NT2/D1 (cell line): ENCODE measurements around the gene SNRNP200.

Experiments
- SUZ12 ChIP-seq: IDR thresholded peaks from 2 replicates; pipeline ENCODE4 v1.6.1; 2011; ENCODE audit not compliant: insufficient read length, insufficient read depth; ENCODE audit errors: extremely low read depth
- YY1 ChIP-seq: IDR thresholded peaks from 2 replicates; pipeline ENCODE4 v1.6.1; 2011; ENCODE audit not compliant: insufficient read length, insufficient read depth
- ZNF274 ChIP-seq: IDR thresholded peaks from 2 replicates; pipeline ENCODE4 v1.6.1; 2011; ENCODE audit warnings: mild to moderate bottlenecking, low read depth, low read length

DNA sequence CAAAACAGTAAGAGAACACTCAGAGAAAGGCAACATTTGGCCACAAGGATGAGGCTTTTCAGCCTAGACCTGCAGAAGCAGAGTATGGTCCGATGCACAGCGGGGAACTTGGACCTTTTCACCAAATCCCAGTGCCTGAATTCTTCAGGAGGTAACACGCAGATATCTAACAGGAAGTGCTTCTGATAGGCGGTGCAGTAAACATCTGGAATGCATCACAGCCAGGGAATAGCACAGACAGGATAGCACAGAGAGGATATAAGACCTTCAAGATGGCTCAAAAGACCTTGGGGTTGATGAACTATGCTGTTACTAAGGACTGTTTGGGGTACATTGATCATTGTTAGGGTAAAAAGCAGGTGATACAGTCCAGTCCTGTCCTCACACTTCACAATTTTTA lies 41.3 kb downstream of the SNRNP200 start:
- TF ChIP-seq SUZ12 (no peak), ZNF274 (no peak), YY1 (no peak)
